SK-N-SH treated with all-trans-retinoic acid at 6 μM for 48 hours (cell line): ENCODE measurements around the gene CLIP1.

ENCODE experiments used
- ATAC-seq: fragments of 200-7000 bp; cut with Tn5 transposase; 3 replicates; pipeline ENCODE4 v1.9.1; 2020; ENCODE audit warnings: mild to moderate bottlenecking, moderate library complexity
- ARNTL ChIP-seq: fragments of 450-650 bp; formaldehyde crosslinking; IDR thresholded peaks from 2 replicates; pipeline ENCODE4 v1.5.0; 2020; ENCODE audit warnings: low read depth, mild to moderate bottlenecking, moderate library complexity, borderline replicate concordance
- BACH2 ChIP-seq: fragments of 250-450 bp; sonication (Bioruptor Pico); IDR thresholded peaks from 2 replicates; pipeline ENCODE4 v1.9.0; 2021; ENCODE audit warnings: mild to moderate bottlenecking, borderline replicate concordance
- CREB5 ChIP-seq: fragments of 250-450 bp; sonication (Bioruptor Pico); IDR thresholded peaks from 2 replicates; pipeline ENCODE4 v1.5.1; 2020; ENCODE audit warnings: low read depth, mild to moderate bottlenecking, moderate library complexity
- CSDC2 ChIP-seq: fragments of 250-450 bp; sonication (Bioruptor Pico); IDR thresholded peaks from 2 replicates; pipeline ENCODE4 v1.5.0; 2020; ENCODE audit warnings: mild to moderate bottlenecking, moderate library complexity
- CSRNP3 ChIP-seq: fragments of 250-450 bp; sonication (Bioruptor Pico); IDR thresholded peaks from 2 replicates; pipeline ENCODE4 v1.5.1; 2021; ENCODE audit warnings: mild to moderate bottlenecking, moderate library complexity
- ESRRG ChIP-seq: fragments of 250-450 bp; sonication (Bioruptor Pico); IDR thresholded peaks from 2 replicates; pipeline ENCODE4 v1.6.1; 2021; ENCODE audit warnings: mild to moderate bottlenecking
- GLIS3 ChIP-seq: fragments of 250-450 bp; sonication (Bioruptor Pico); IDR thresholded peaks from 2 replicates; pipeline ENCODE4 v1.5.0; 2020; ENCODE audit warnings: mild to moderate bottlenecking, moderate library complexity
- ISL1 ChIP-seq: fragments of 250-450 bp; sonication (Bioruptor Pico); IDR thresholded peaks from 2 replicates; pipeline ENCODE4 v2.1.2; 2022; ENCODE audit warnings: mild to moderate bottlenecking, moderate library complexity
- PATZ1 ChIP-seq: fragments of 250-450 bp; sonication (Bioruptor Pico); IDR thresholded peaks from 2 replicates; pipeline ENCODE4 v1.8.0; 2020; ENCODE audit warnings: mild to moderate bottlenecking, moderate library complexity, borderline replicate concordance
- POU6F1 ChIP-seq: fragments of 250-450 bp; sonication (Bioruptor Pico); IDR thresholded peaks from 2 replicates; pipeline ENCODE4 v1.8.0; 2021; ENCODE audit warnings: low read depth, mild to moderate bottlenecking, moderate library complexity, borderline replicate concordance
- PPARA ChIP-seq: fragments of 250-450 bp; sonication (Bioruptor Pico); IDR thresholded peaks from 2 replicates; pipeline ENCODE4 v1.5.0; 2020; ENCODE audit warnings: mild to moderate bottlenecking, borderline replicate concordance
- RARB ChIP-seq: fragments of 250-450 bp; sonication (Bioruptor Pico); IDR thresholded peaks from 2 replicates; pipeline ENCODE4 v1.8.0; 2021; ENCODE audit warnings: mild to moderate bottlenecking, moderate library complexity
- SNAI2 ChIP-seq: fragments of 250-450 bp; sonication (Bioruptor Pico); IDR thresholded peaks from 2 replicates; pipeline ENCODE4 v1.5.0; 2020; ENCODE audit warnings: mild to moderate bottlenecking, moderate library complexity
- TCF4 ChIP-seq: fragments of 250-450 bp; sonication (Bioruptor Pico); IDR thresholded peaks from 2 replicates; pipeline ENCODE4 v1.8.0; 2021; ENCODE audit warnings: mild to moderate bottlenecking, moderate library complexity, borderline replicate concordance
- TSHZ2 ChIP-seq: fragments of 250-450 bp; sonication (Bioruptor Pico); IDR thresholded peaks from 2 replicates; pipeline ENCODE4 v1.5.0; 2020; ENCODE audit warnings: mild to moderate bottlenecking, moderate library complexity
- ZC3H10 ChIP-seq: fragments of 250-450 bp; sonication (Bioruptor Pico); IDR thresholded peaks from 2 replicates; pipeline ENCODE4 v1.5.1; 2021; ENCODE audit warnings: mild to moderate bottlenecking, moderate library complexity
- ZFP3 ChIP-seq: fragments of 250-450 bp; sonication (Bioruptor Pico); IDR thresholded peaks from 2 replicates; pipeline ENCODE4 v1.5.0; 2020; ENCODE audit warnings: mild to moderate bottlenecking, moderate library complexity
- ZFP30 ChIP-seq: fragments of 450-650 bp; formaldehyde crosslinking; IDR thresholded peaks from 2 replicates; pipeline ENCODE4 v1.5.0; 2022; ENCODE audit warnings: mild to moderate bottlenecking, moderate library complexity
- ZNF565 ChIP-seq: fragments of 450-650 bp; formaldehyde crosslinking; conservative IDR thresholded peaks from 2 replicates; pipeline ENCODE4 v1.5.0; 2020; ENCODE audit warnings: low read depth, mild to moderate bottlenecking, moderate library complexity
- ZNF70 ChIP-seq: fragments of 450-650 bp; formaldehyde crosslinking; IDR thresholded peaks from 2 replicates; pipeline ENCODE4 v1.5.0; 2020; ENCODE audit warnings: mild to moderate bottlenecking, moderate library complexity
- ZNF8 ChIP-seq: fragments of 450-650 bp; formaldehyde crosslinking; IDR thresholded peaks from 2 replicates; pipeline ENCODE4 v1.5.0; 2020; ENCODE audit warnings: mild to moderate bottlenecking, moderate library complexity

The CLIP1 gene

GRCh38 chr12:122345042-122345441 is 77.4 kb downstream of the CLIP1 start:
- ATAC-seq, result no peak

GRCh38 chr12:122336015-122336946 is 86.2 kb downstream of the CLIP1 start:
- TF ChIP-seq ZNF565, result no peak
- ATAC-seq, result peak; percentile 53; the same call in 2 of the 3 replicates

More at GRCh38 chr12:122345042-122345441, 77.4 kb downstream of the CLIP1 start:
- TF ChIP-seq PATZ1 (CRISPR knock-in tag), result no peak
- no peak for TF ChIP-seq PPARA
- no peak for TF ChIP-seq ZFP30 (CRISPR knock-in tag)
- no peak for TF ChIP-seq ZNF8 (CRISPR knock-in tag)
- no peak for TF ChIP-seq ZNF565
- no peak for TF ChIP-seq ESRRG (CRISPR knock-in tag)
- no peak for TF ChIP-seq ZFP3
- no peak for TF ChIP-seq CSRNP3 (CRISPR knock-in tag)
- TF ChIP-seq ZNF70 (CRISPR knock-in tag), result no peak
- no peak for TF ChIP-seq SNAI2 (CRISPR knock-in tag)
- TF ChIP-seq BACH2 (CRISPR knock-in tag), result no peak
- TF ChIP-seq ZC3H10 (CRISPR knock-in tag), result no peak
- TF ChIP-seq POU6F1, result no peak
- TF ChIP-seq RARB (CRISPR knock-in tag), result no peak
- TF ChIP-seq TSHZ2 (CRISPR knock-in tag), result no peak

GRCh38 chr12:122333142-122334087 is 89.1 kb downstream of the CLIP1 start:
- no peak for TF ChIP-seq GLIS3 (CRISPR knock-in tag)
- no peak for TF ChIP-seq ZNF8 (CRISPR knock-in tag)
- TF ChIP-seq ARNTL (CRISPR knock-in tag), result no peak
- TF ChIP-seq ZNF70 (CRISPR knock-in tag), result no peak
- TF ChIP-seq TCF4 (CRISPR knock-in tag), result no peak
- no peak for TF ChIP-seq CSDC2
- no peak for TF ChIP-seq ISL1 (CRISPR knock-in tag)
- TF ChIP-seq SNAI2 (CRISPR knock-in tag), result no peak
- no peak for TF ChIP-seq CSRNP3 (CRISPR knock-in tag)
- no peak for TF ChIP-seq CREB5 (CRISPR knock-in tag)
- TF ChIP-seq POU6F1, result no peak
- ATAC-seq, result no peak
